Dendritic cell treated with granulocyte-macrophage colony-stimulating factor and Interleukin-4, amounts not matched to agents 40 ng/mL and 50 ng/mL, for 4 days (primary cell): ENCODE measurements around the gene NAXD.
A peak's percentile ranks its signal among the peaks of the same experiment; 100 is the strongest.

Source experiments
- H3K27ac Mint-ChIP-seq: one replicate; pipeline ENCODE4 v1.8.0; 2022; ENCODE audit warnings: mild to moderate bottlenecking, mixed read lengths
- H3K27me3 Mint-ChIP-seq: one replicate; pipeline ENCODE4 v1.8.0; 2022; ENCODE audit warnings: mild to moderate bottlenecking, mixed read lengths
- H3K36me3 Mint-ChIP-seq: one replicate; pipeline ENCODE4 v1.8.0; 2022; ENCODE audit warnings: low read depth, mixed read lengths
- H3K4me1 Mint-ChIP-seq: one replicate; pipeline ENCODE4 v1.8.0; 2022; ENCODE audit warnings: low read depth, mixed read lengths
- H3K4me3 Mint-ChIP-seq: one replicate; pipeline ENCODE4 v1.8.0; 2022; ENCODE audit warnings: mild to moderate bottlenecking, moderate library complexity, mixed read lengths
- H3K9me3 Mint-ChIP-seq: one replicate; pipeline ENCODE4 v1.8.0; 2022; ENCODE audit warnings: mixed read lengths
- intact Hi-C: fragments of 100-400 bp; cut with micrococcal nuclease; formaldehyde crosslinking; loops from one replicate; pipeline ENCODE4 v1.15.0; 2022

NAXD gene

GRCh38 chr13:110610955-110611595 is 4.3 kb upstream of the NAXD start:
- H3K27ac Mint-ChIP-seq: no peak overlapping the region
- H3K4me3 Mint-ChIP-seq: no peak overlapping the region
- peaks cover 12% of the 10 kb centered on the region for H3K36me3 Mint-ChIP-seq
- peaks cover 10% of the 10 kb centered on the region for H3K9me3 Mint-ChIP-seq
- intact Hi-C loops: loop anchor here (5.0 kb wide), 1 partner anchor 536 kb away; no protein-coding TSS in a partner anchor
- H3K27me3 Mint-ChIP-seq: peaks cover 8% of the 10 kb centered on the region
- H3K4me1 Mint-ChIP-seq: peaks cover 5% of the 10 kb centered on the region

- intact Hi-C loops: loop anchor here (2.0 kb wide), 1 partner anchor 54 kb away; the partner anchor contains the start of gene RAB20
- H3K4me1 Mint-ChIP-seq: peaks cover 22% of the 10 kb centered on the region
Observed at GRCh38 chr13:110615005-110615321, 382 bp upstream of the NAXD start.

GRCh38 chr13:110616103-110617101 is 1.1 kb downstream of the NAXD start:
- intact Hi-C loops: no loop called here
- H3K4me3 Mint-ChIP-seq: peak overlapping the region; percentile 82
- H3K27me3 Mint-ChIP-seq: no peaks in the 10 kb centered on the region
- peaks cover 10% of the 10 kb centered on the region for H3K9me3 Mint-ChIP-seq
- peaks cover 19% of the 10 kb centered on the region for H3K36me3 Mint-ChIP-seq
- H3K27ac Mint-ChIP-seq: peak overlapping the region; percentile 83
- H3K4me1 Mint-ChIP-seq: peaks cover 22% of the 10 kb centered on the region

More at GRCh38 chr13:110615005-110615321, 382 bp upstream of the NAXD start:
- Mint-ChIP-seq H3K27me3 (peaks cover 8% of the 10 kb centered on the region), H3K9me3 (peaks cover 10% of the 10 kb centered on the region), H3K4me3 (peak overlapping the region; percentile 82), H3K36me3 (peaks cover 19% of the 10 kb centered on the region), H3K27ac (peak overlapping the region; percentile 83)

- peaks cover 27% of the 10 kb centered on the region for H3K36me3 Mint-ChIP-seq
- H3K9me3 Mint-ChIP-seq: peaks cover 10% of the 10 kb centered on the region
- no peak overlapping the region for H3K4me3 Mint-ChIP-seq
- peaks cover 22% of the 10 kb centered on the region for H3K4me1 Mint-ChIP-seq
- H3K27me3 Mint-ChIP-seq: no peaks in the 10 kb centered on the region
- intact Hi-C loops: no loop called here
- no peak overlapping the region for H3K27ac Mint-ChIP-seq
Observed at GRCh38 chr13:110617321-110618072, 2.2 kb downstream of the NAXD start.

GRCh38 chr13:110618167-110618566 is 2.8 kb downstream of the NAXD start:
- peaks cover 33% of the 10 kb centered on the region for H3K36me3 Mint-ChIP-seq
- intact Hi-C loops: no loop called here

GRCh38 chr13:110618780-110619179 is 3.4 kb downstream of the NAXD start:
- peaks cover 4% of the 10 kb centered on the region for H3K9me3 Mint-ChIP-seq
- H3K4me3 Mint-ChIP-seq: no peak overlapping the region
- peaks cover 40% of the 10 kb centered on the region for H3K36me3 Mint-ChIP-seq
- intact Hi-C loops: no loop called here
- no peak overlapping the region for H3K27ac Mint-ChIP-seq
- H3K4me1 Mint-ChIP-seq: peaks cover 22% of the 10 kb centered on the region
- H3K27me3 Mint-ChIP-seq: no peaks in the 10 kb centered on the region

More at GRCh38 chr13:110618167-110618566, 2.8 kb downstream of the NAXD start:
- peaks cover 22% of the 10 kb centered on the region for H3K4me1 Mint-ChIP-seq
- H3K9me3 Mint-ChIP-seq: peaks cover 10% of the 10 kb centered on the region
- no peak overlapping the region for H3K27ac Mint-ChIP-seq
- no peaks in the 10 kb centered on the region for H3K27me3 Mint-ChIP-seq
- H3K4me3 Mint-ChIP-seq: no peak overlapping the region

GRCh38 chr13:110620596-110620995 is 5.3 kb downstream of the NAXD start:
- H3K4me1 Mint-ChIP-seq: peaks cover 19% of the 10 kb centered on the region
- H3K4me3 Mint-ChIP-seq: no peak overlapping the region
- no peaks in the 10 kb centered on the region for H3K27me3 Mint-ChIP-seq
- H3K9me3 Mint-ChIP-seq: no peaks in the 10 kb centered on the region
- H3K27ac Mint-ChIP-seq: no peak overlapping the region
- intact Hi-C loops: no loop called here
- H3K36me3 Mint-ChIP-seq: peaks cover 47% of the 10 kb centered on the region

- Mint-ChIP-seq H3K4me3 (no peak overlapping the region), H3K9me3 (no peaks in the 10 kb centered on the region), H3K27me3 (no peaks in the 10 kb centered on the region), H3K4me1 (peaks cover 7% of the 10 kb centered on the region), H3K27ac (no peak overlapping the region), H3K36me3 (peaks cover 79% of the 10 kb centered on the region)
- intact Hi-C loops: no loop called here
Observed at GRCh38 chr13:110624766-110625756, 9.7 kb downstream of the NAXD start.

- Mint-ChIP-seq H3K36me3 (peaks cover 87% of the 10 kb centered on the region), H3K4me1 (peaks cover 7% of the 10 kb centered on the region)
Observed at GRCh38 chr13:110625771-110626321, 10.5 kb downstream of the NAXD start.

GRCh38 chr13:110626521-110626920 is 11.2 kb downstream of the NAXD start:
- Mint-ChIP-seq H3K4me1 (peaks cover 7% of the 10 kb centered on the region), H3K36me3 (peaks cover 94% of the 10 kb centered on the region), H3K9me3 (no peaks in the 10 kb centered on the region), H3K27me3 (no peaks in the 10 kb centered on the region), H3K4me3 (no peak overlapping the region), H3K27ac (no peak overlapping the region)
- intact Hi-C loops: no loop called here

More at GRCh38 chr13:110625771-110626321, 10.5 kb downstream of the NAXD start:
- Mint-ChIP-seq H3K27me3 (no peaks in the 10 kb centered on the region), H3K9me3 (no peaks in the 10 kb centered on the region), H3K27ac (no peak overlapping the region), H3K4me3 (no peak overlapping the region)
- intact Hi-C loops: no loop called here

GRCh38 chr13:110627351-110627750 is 12.0 kb downstream of the NAXD start:
- H3K4me3 Mint-ChIP-seq: no peak overlapping the region
- H3K27ac Mint-ChIP-seq: no peak overlapping the region
- H3K4me1 Mint-ChIP-seq: peaks cover 7% of the 10 kb centered on the region

GRCh38 chr13:110627761-110628476 is 12.6 kb downstream of the NAXD start:
- Mint-ChIP-seq H3K4me3 (no peak overlapping the region), H3K4me1 (peaks cover 7% of the 10 kb centered on the region), H3K36me3 (peaks cover 96% of the 10 kb centered on the region)

More at GRCh38 chr13:110627351-110627750, 12.0 kb downstream of the NAXD start:
- intact Hi-C loops: no loop called here
- H3K27me3 Mint-ChIP-seq: no peaks in the 10 kb centered on the region
- no peaks in the 10 kb centered on the region for H3K9me3 Mint-ChIP-seq
- peaks cover 96% of the 10 kb centered on the region for H3K36me3 Mint-ChIP-seq

More at GRCh38 chr13:110627761-110628476, 12.6 kb downstream of the NAXD start:
- no peaks in the 10 kb centered on the region for H3K9me3 Mint-ChIP-seq
- no peaks in the 10 kb centered on the region for H3K27me3 Mint-ChIP-seq
- intact Hi-C loops: no loop called here
- H3K27ac Mint-ChIP-seq: no peak overlapping the region
